Endothelial cell of umbilical vein (primary cell): ENCODE results near the gene SEBOX. TPM values are rescaled to one million over a fixed set of nuclear protein-coding genes. Genes with fewer than 3 reads are reported as not detected.
A peak's percentile ranks its signal among the peaks of the same experiment; 100 is the strongest.

Experiments used
- BruUV-seq: library from RNA; stranded (reverse); fragments of 400-500 nt; replicated peaks from 2 replicates; lab custom pipeline; 2021; lab: Mats Ljungman, UMichigan
- CTCF ChIA-PET: fragments of 300-600, 350-600 bp; sonication (Branson Sonifier 250); formaldehyde crosslinking; loops from one replicate; lab custom pipeline; 2021; ENCODE audit warnings: antibody characterized with exemption, inconsistent platforms; lab: Charles Lee
- POLR2A ChIA-PET: fragments of 300-600, 350-600 bp; sonication (Branson Sonifier 250); formaldehyde crosslinking; loops from one replicate; lab custom pipeline; 2021; ENCODE audit warnings: antibody characterized with exemption, inconsistent platforms; lab: Charles Lee
- DNase-seq: peaks from one replicate; pipeline ENCODE4 v3.0.0-alpha.2; 2011; ENCODE audit warnings: low read depth, low spot score
- FAIRE-seq: peaks from 2 replicates; lab custom pipeline; 2011; peaks lifted over from hg19 to GRCh38; lab: Jason Lieb, UNC
- H2AFZ ChIP-seq: 2 replicates; pipeline ENCODE4 v1.6.0; 2012; ENCODE audit warnings: low read depth, low read length, control low read depth, inconsistent platforms
- H3K27ac ChIP-seq: 2 replicates; pipeline ENCODE4 v1.5.1; 2011; ENCODE audit warnings: low read depth, mild to moderate bottlenecking, control low read depth, low read length, moderate library complexity; ENCODE audit not compliant: insufficient read depth
- H3K27me3 ChIP-seq, 2 experiments: 2 replicates each; pipeline versions ENCODE4 v1.6.0 to v1.6.1; 2011; ENCODE audit warnings: low read length in 2 of 2, mixed read lengths in 1 of 2; ENCODE audit not compliant: control insufficient read depth in 2 of 2, insufficient read depth in 2 of 2
- H3K36me3 ChIP-seq, 2 experiments: 2 replicates in 1 of 2; 3 replicates in 1 of 2; pipeline ENCODE4 v1.5.1; 2011; ENCODE audit warnings: low read length in 2 of 2, mild to moderate bottlenecking in 1 of 2, moderate library complexity in 1 of 2; ENCODE audit not compliant: control insufficient read depth in 2 of 2, insufficient read depth in 2 of 2; ENCODE audit errors: extremely low read depth in 1 of 2
- H3K4me1 ChIP-seq: 3 replicates; pipeline ENCODE4 v1.5.1; 2011; ENCODE audit warnings: mild to moderate bottlenecking, low read length; ENCODE audit not compliant: control insufficient read depth, insufficient read depth; ENCODE audit errors: extremely low read depth
- H3K4me2 ChIP-seq: 2 replicates; pipeline ENCODE4 v1.6.1; 2011; ENCODE audit warnings: low read length, control low read depth, mixed read lengths; ENCODE audit not compliant: insufficient read depth
- H3K4me3 ChIP-seq, 3 experiments: fragments of 200-600 bp in 1 of 3; sonication (generic), shearing (Covaris generic) in 1 of 3; replicated peaks in 1 of 3; 2 replicates each; pipeline ENCODE4 v1.5.1; 2011 to 2016; ENCODE audit warnings: control low read depth in 3 of 3, low read length in 3 of 3, mild to moderate bottlenecking in 2 of 3, inconsistent platforms in 1 of 3, low read depth in 1 of 3, moderate library complexity in 1 of 3; ENCODE audit not compliant: insufficient read depth in 1 of 3
- H3K79me2 ChIP-seq: 2 replicates; pipeline ENCODE4 v1.6.0; 2012; ENCODE audit warnings: low read length, inconsistent platforms; ENCODE audit not compliant: control insufficient read depth, insufficient read depth
- H3K9ac ChIP-seq: replicated peaks from 2 replicates; pipeline ENCODE3; 2011; ENCODE audit warnings: low read length, control low read depth; ENCODE audit not compliant: insufficient read depth; ENCODE audit errors: extremely low read depth
- H3K9me1 ChIP-seq: replicated peaks from 3 replicates; pipeline ENCODE4 v1.6.0; 2011; ENCODE audit warnings: mild to moderate bottlenecking, low read length; ENCODE audit not compliant: control insufficient read depth, insufficient read depth; ENCODE audit errors: extremely low read depth
- H3K9me3 ChIP-seq: replicated peaks from 2 replicates; pipeline ENCODE4 v1.5.1; 2012; ENCODE audit warnings: low read length, inconsistent platforms; ENCODE audit not compliant: control insufficient read depth, insufficient read depth
- H4K20me1 ChIP-seq: replicated peaks from 2 replicates; pipeline ENCODE3; 2011; ENCODE audit warnings: mild to moderate bottlenecking, low read length; ENCODE audit not compliant: control insufficient read depth, insufficient read depth; ENCODE audit errors: extremely low read depth
- CTCF ChIP-seq, 2 donors: IDR thresholded peaks; 1 replicate in 1 of 2; 2 replicates in 1 of 2; pipeline ENCODE4 v1.5.1; 2011; ENCODE audit warnings: low read length in 2 of 2, mild to moderate bottlenecking in 2 of 2, moderate library complexity in 2 of 2, control low read depth in 1 of 2, inconsistent platforms in 1 of 2, low read depth in 1 of 2; ENCODE audit not compliant: insufficient read depth in 1 of 2; ENCODE audit errors: extremely low read depth in 1 of 2
- EZH2 ChIP-seq: IDR thresholded peaks from 2 replicates; pipeline ENCODE4 v1.6.1; 2012; ENCODE audit warnings: borderline replicate concordance, low read depth, mild to moderate bottlenecking, moderate library complexity, low read length, inconsistent platforms; ENCODE audit not compliant: severe bottlenecking
- FOS ChIP-seq: IDR thresholded peaks from 2 replicates; pipeline ENCODE4 v1.6.1; 2011; ENCODE audit warnings: mild to moderate bottlenecking, low read length, moderate library complexity, borderline replicate concordance; ENCODE audit not compliant: insufficient read depth
- GATA2 ChIP-seq: IDR thresholded peaks from 2 replicates; pipeline ENCODE4 v1.7.0; 2011; ENCODE audit warnings: low read depth, mild to moderate bottlenecking, moderate library complexity, mixed read lengths, low read length; ENCODE audit not compliant: insufficient read length, insufficient read depth
- JUN ChIP-seq: IDR thresholded peaks from 2 replicates; pipeline ENCODE4 v1.6.1; 2011; ENCODE audit warnings: borderline replicate concordance, low read depth; ENCODE audit not compliant: insufficient read length, insufficient read depth
- MAX ChIP-seq: IDR thresholded peaks from 2 replicates; pipeline ENCODE4 v1.6.1; 2011; ENCODE audit not compliant: insufficient read depth, insufficient read length
- MYC ChIP-seq: IDR thresholded peaks from one replicate; pipeline ENCODE4 v1.6.1; 2011; ENCODE audit warnings: mild to moderate bottlenecking, low read depth, low read length
- POLR2A ChIP-seq: IDR thresholded peaks from 2 replicates; pipeline ENCODE4 v1.6.1; 2012; ENCODE audit warnings: low read depth, mild to moderate bottlenecking, control low read depth, low read length
- POLR2AphosphoS5 ChIP-seq: IDR thresholded peaks from 2 replicates; pipeline ENCODE4 v1.6.1; 2012; ENCODE audit warnings: low read depth, mild to moderate bottlenecking, control low read depth, low read length, moderate library complexity; ENCODE audit not compliant: insufficient read depth
- dilution Hi-C: fragments of 300-500 bp; cut with MboI; formaldehyde crosslinking; loops from one replicate; pipeline ENCODE4 v1.15.0; 2019; ENCODE audit warnings: low sequenced_read_pairs; ENCODE audit not compliant: extremely low pct_ligation_motif_present
- intact Hi-C: fragments of 100-400 bp; cut with micrococcal nuclease; formaldehyde crosslinking; loops from one replicate; pipeline ENCODE4 v1.10.0; 2022
- polyA plus RNA-seq, 4 experiments: library from polyadenylated mRNA; depleted of rRNA in 3 of 4; stranded (reverse) in 3 of 4; unstranded in 1 of 4; fragments of >200 nt; gene quantifications; 2 replicates each; pipeline versions ENCODE4 v1.2.1 to v1.2.3, GENCODE V29; 2011 to 2012; ENCODE audit warnings: missing spikeins in 1 of 4
- total RNA-seq: library from RNA; stranded (reverse); gene quantifications from 2 replicates; pipeline ENCODE4 v1.2.3, GENCODE V29; 2021

The SEBOX gene
- total and polyA plus RNA-seq, 2 donors (not counting 3 experiments of a cell fraction or from before 2014, with no cell fraction given) = not detected

DNA sequence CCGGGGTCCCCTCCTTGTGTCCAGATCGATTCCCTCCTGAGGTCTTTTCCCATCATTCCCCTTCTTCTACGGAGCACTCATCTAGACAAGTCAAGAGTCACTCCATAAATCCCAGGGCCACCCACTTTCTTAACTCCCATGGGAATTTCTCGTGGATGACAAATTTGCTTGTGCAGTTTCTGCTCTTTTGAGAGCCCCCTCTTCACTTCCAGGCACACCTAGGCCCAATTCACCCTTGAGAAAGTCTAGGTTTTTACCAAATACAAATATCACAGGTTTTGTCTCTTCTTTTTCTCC lies 7.2 kb downstream of the SEBOX start:
- Histone ChIP-seq H2AFZ (peak overlapping the region; percentile 96), H3K79me2 (peaks cover 30% of the 10 kb centered on the region), H3K27me3 (no peaks in the 10 kb centered on the region), H3K9ac (peak overlapping the region; percentile 98), H3K9me3 (no peaks in the 10 kb centered on the region), H3K4me3 (peak overlapping the region; percentile 89 to 98 (median 91)), H3K4me2 (peak overlapping the region; percentile 97), H4K20me1 (no peaks in the 10 kb centered on the region), H3K9me1 (peaks cover 2% of the 10 kb centered on the region), H3K27ac (peak overlapping the region; percentile 92), H3K36me3 (peaks cover 21 to 35% of the 10 kb centered on the region in 2 experiments), H3K4me1 (peaks cover 17% of the 10 kb centered on the region)
- ChIA-PET CTCF (interaction anchor here (0.7 to 3.2 kb wide), 8 partner anchors 9 to 106 kb away, joined by 3 to 23 read pairs (median 5); partner anchors contain the start of genes IFT20 and TNFAIP1), POLR2A (interaction anchor here (1.2 to 2.5 kb wide), 4 partner anchors 8 to 37 kb away, joined by 3 to 26 read pairs (median 8); partner anchors contain the start of genes IFT20 and TNFAIP1)
- TSS peak; percentile 74 for BruUV-seq
- no peak for DNase-seq
- FAIRE-seq = peak; percentile 49
- intact Hi-C loops (loop anchor here (1.0 to 10.0 kb wide), 5 partner anchors 12 to 1103 kb away; partner anchors contain the start of genes IFT20, TMEM97, TNFAIP1 and VTN), dilution Hi-C loops (no loop called here)
- TF ChIP-seq JUN (no peak), EZH2 (no peak), GATA2 (no peak), MYC (no peak), POLR2AphosphoS5 (no peak), FOS (no peak), MAX (no peak), CTCF (IDR thresholded peaks at IDR 0.05; ENCODE audit: extremely low read depth in 1 of 2, insufficient read depth in 1 of 2, low read depth in 1 of 2, low read length in 2 of 2) (no peak), POLR2A (no peak)
